GM12878 (cell line): ENCODE results near the gene DDX4. TPM values are rescaled to one million over a fixed set of nuclear protein-coding genes. Genes with fewer than 3 reads are reported as not detected.

Experiments used
- ATAC-seq: fragments of 200-7000 bp; cut with Tn5 transposase; 3 replicates; pipeline ENCODE4 v1.9.1; 2020; ENCODE audit warnings: mild to moderate bottlenecking, moderate library complexity
- BruUV-seq: library from RNA; stranded (reverse); fragments of 400-500 nt; replicated peaks from 2 replicates; lab custom pipeline; 2021; lab: Mats Ljungman, UMichigan
- CTCF ChIA-PET: fragments of 300-600 bp; sonication (Branson Sonifier 250); formaldehyde crosslinking; extraction: SDS; loops from one replicate; lab custom pipeline; 2021; ENCODE audit warnings: inconsistent platforms; lab: Yijun Ruan, JAX
- POLR2A ChIA-PET: fragments of 350-600 bp; formaldehyde crosslinking; extraction: SDS; loops from one replicate; lab custom pipeline; 2021; ENCODE audit warnings: inconsistent platforms; lab: Charles Lee
- RAD21 ChIA-PET: fragments of 300-600 bp; sonication (Branson Sonifier 250); formaldehyde crosslinking; loops from one replicate; lab custom pipeline; 2023; ENCODE audit warnings: antibody characterized with exemption; ENCODE audit not compliant: unreplicated experiment; lab: Charles Lee
- SMC1A ChIA-PET: fragments of 300-600 bp; sonication (Branson Sonifier 250); formaldehyde crosslinking; loops from one replicate; lab custom pipeline; 2023; ENCODE audit not compliant: unreplicated experiment, uncharacterized antibody; lab: Charles Lee
- DNase-seq: peaks from one replicate; pipeline ENCODE4 v3.0.0-alpha.2; 2011; ENCODE audit warnings: low read depth, low spot score
- FAIRE-seq: peaks from 3 replicates; lab custom pipeline; 2011; peaks lifted over from hg19 to GRCh38; lab: Jason Lieb, UNC
- H2AFZ ChIP-seq: 2 replicates; pipeline ENCODE4 v1.6.0; 2011; ENCODE audit warnings: low read depth, low read length, control low read depth; ENCODE audit not compliant: control insufficient read depth
- H3K27ac ChIP-seq: 2 replicates; pipeline ENCODE4 v1.5.1; 2011; ENCODE audit warnings: control low read depth; ENCODE audit not compliant: control insufficient read depth, insufficient read depth
- H3K27me3 ChIP-seq, 2 experiments: replicated peaks in 1 of 2; 2 replicates each; pipeline versions ENCODE4 v1.6.0 to v1.6.1; 2011; ENCODE audit warnings: low read length in 1 of 2; ENCODE audit not compliant: control insufficient read depth in 2 of 2, insufficient read depth in 2 of 2
- H3K36me3 ChIP-seq, 2 experiments: 2 replicates each; pipeline ENCODE4 v1.5.1; 2011; ENCODE audit warnings: low read length in 1 of 2; ENCODE audit not compliant: control insufficient read depth in 2 of 2, insufficient read depth in 2 of 2
- H3K4me1 ChIP-seq: 2 replicates; pipeline ENCODE4 v1.6.1; 2011; ENCODE audit warnings: mild to moderate bottlenecking, low read length, moderate library complexity, mixed read lengths; ENCODE audit not compliant: control insufficient read depth, insufficient read depth
- H3K4me2 ChIP-seq: 2 replicates; pipeline ENCODE4 v1.6.0; 2011; ENCODE audit warnings: control low read depth; ENCODE audit not compliant: control insufficient read depth, insufficient read depth
- H3K4me3 ChIP-seq: fragments of 200-600 bp; sonication (generic); 2 replicates; pipeline ENCODE4 v1.5.1; 2016
- H3K79me2 ChIP-seq: 2 replicates; pipeline ENCODE4 v1.6.0; 2011; ENCODE audit warnings: low read length; ENCODE audit not compliant: control insufficient read depth, insufficient read depth
- H3K9ac ChIP-seq: 2 replicates; pipeline ENCODE4 v1.8.0; 2011; ENCODE audit warnings: low read length, control low read depth, mixed read lengths; ENCODE audit not compliant: control insufficient read depth, insufficient read depth
- H3K9me3 ChIP-seq: replicated peaks from 3 replicates; pipeline ENCODE4 v1.5.1; 2011; ENCODE audit warnings: mild to moderate bottlenecking, low read length; ENCODE audit not compliant: control insufficient read depth, insufficient read depth
- H4K20me1 ChIP-seq: 2 replicates; pipeline ENCODE4 v1.6.0; 2011; ENCODE audit not compliant: control insufficient read depth, insufficient read depth
- CBX3 ChIP-seq: fragments of 200-600 bp; sonication (generic); IDR thresholded peaks from 2 replicates; pipeline ENCODE4 v1.6.1; 2016; ENCODE audit warnings: low read depth, borderline replicate concordance
- FOXK2 ChIP-seq: fragments of 450-650 bp; IDR thresholded peaks from 2 replicates; pipeline ENCODE4 v1.6.1; 2017; ENCODE audit warnings: mild to moderate bottlenecking, moderate library complexity
- MTA3 ChIP-seq: IDR thresholded peaks from 2 replicates; pipeline ENCODE4 v1.6.1; 2012; ENCODE audit warnings: low read length, inconsistent platforms, borderline replicate concordance
- POU2F2 ChIP-seq: IDR thresholded peaks from 3 replicates; pipeline ENCODE4 v1.6.1; 2011; ENCODE audit warnings: low read depth, mild to moderate bottlenecking, low read length, borderline replicate concordance
- RFX5 ChIP-seq: IDR thresholded peaks from 2 replicates; pipeline ENCODE4 v1.6.1; 2011; ENCODE audit warnings: low read depth, low read length, improper control_type of control experiment
- STAT3 ChIP-seq: IDR thresholded peaks from 2 replicates; pipeline ENCODE4 v1.6.1; 2011; ENCODE audit warnings: low read depth, low read length, improper control_type of control experiment
- WGBS: methylation state at CpG from one replicate; pipeline ENCODE4 v1.1.6; 2016; ENCODE audit warnings: low lambda C conversion rate; ENCODE audit not compliant: insufficient replicate concordance, insufficient coverage; ENCODE audit errors: missing lambda C conversion rate; 5-methylcytosine and 5-hydroxymethylcytosine counted together
- in situ Hi-C: fragments of 300-500 bp; cut with MboI; formaldehyde crosslinking; loops from 9 replicates; pipeline ENCODE4 v1.14.3; 2018; ENCODE audit warnings: mixed read lengths
- intact Hi-C: fragments of 100-400 bp; cut with micrococcal nuclease; formaldehyde crosslinking; loops from one replicate; pipeline ENCODE4 v1.14.2; 2022; ENCODE audit not compliant: unreplicated experiment
- polyA plus RNA-seq, 11 experiments: library from polyadenylated mRNA; depleted of rRNA in 4 of 11; unstranded in 6 of 11; stranded (reverse) in 5 of 11; fragments of >200 nt; fragmentation: Nextera tagmentation in 4 of 11; fragmentation: Illumina TruSeq in 1 of 11; extraction: Ambion mirVana in 4 of 11; extraction: Trizol in 1 of 11; gene quantifications; 1 replicate in 1 of 11; 2 replicates in 10 of 11; pipeline versions ENCODE4 v1.2.1 to v1.2.3, GENCODE V29; 2011 to 2016; ENCODE audit warnings: inconsistent platforms in 2 of 11, missing spikeins in 2 of 11, low read depth in 1 of 11
- total RNA-seq, 4 experiments: library from RNA; depleted of rRNA in 3 of 4; stranded (reverse); fragments of >200 nt in 3 of 4; fragmentation: Illumina TruSeq in 1 of 4; extraction: Trizol in 1 of 4; gene quantifications; 2 replicates each; pipeline versions ENCODE4 v1.2.1 to v1.2.3, GENCODE V29; 2013 to 2021
- TF ChIP-seq, protein P1 (sequence below): IDR thresholded peaks from 2 replicates; pipeline ENCODE4 v1.6.1; 2012; ENCODE audit warnings: low read depth, low read length, improper control_type of control experiment
- TF ChIP-seq, protein P2 (sequence below): fragments of 450-650 bp; IDR thresholded peaks from 2 replicates; pipeline ENCODE4 v1.6.1; 2017; ENCODE audit warnings: mild to moderate bottlenecking, moderate library complexity
- TF ChIP-seq, protein P3 (sequence below): IDR thresholded peaks from 2 replicates; pipeline ENCODE4 v1.6.1; 2012; ENCODE audit warnings: low read depth, low read length, improper control_type of control experiment
- TF ChIP-seq, protein P4 (sequence below), 3 experiments: IDR thresholded peaks in 2 of 3; conservative IDR thresholded peaks in 1 of 3; 2 replicates each; pipeline ENCODE4 v1.5.1; 2011; ENCODE audit warnings: low read depth in 3 of 3, low read length in 3 of 3, mild to moderate bottlenecking in 3 of 3, control low read depth in 2 of 3, moderate library complexity in 2 of 3, inconsistent platforms in 1 of 3, mixed read lengths in 1 of 3; ENCODE audit not compliant: control insufficient read depth in 2 of 3, insufficient read depth in 1 of 3; ENCODE audit errors: extremely low read depth in 1 of 3
- TF ChIP-seq, protein P5 (sequence below): fragments of 450-650 bp; IDR thresholded peaks from 2 replicates; pipeline ENCODE4 v1.6.1; 2017; ENCODE audit warnings: mild to moderate bottlenecking, low read depth, inconsistent platforms; ENCODE audit not compliant: poor library complexity, severe bottlenecking
- TF ChIP-seq, protein P6 (sequence below): IDR thresholded peaks from 2 replicates; pipeline ENCODE4 v1.6.1; 2011; ENCODE audit warnings: borderline replicate concordance, low read depth, mild to moderate bottlenecking, moderate library complexity, low read length; ENCODE audit not compliant: insufficient read depth, poor library complexity, severe bottlenecking

The DDX4 gene
- total and polyA plus RNA-seq, 10 of the 15 experiments (the other 5 are each of a cell fraction or from before 2014, with no cell fraction given) = 0.05 to 0.36 (median 0.09) TPM; not detected in 4

DNA sequence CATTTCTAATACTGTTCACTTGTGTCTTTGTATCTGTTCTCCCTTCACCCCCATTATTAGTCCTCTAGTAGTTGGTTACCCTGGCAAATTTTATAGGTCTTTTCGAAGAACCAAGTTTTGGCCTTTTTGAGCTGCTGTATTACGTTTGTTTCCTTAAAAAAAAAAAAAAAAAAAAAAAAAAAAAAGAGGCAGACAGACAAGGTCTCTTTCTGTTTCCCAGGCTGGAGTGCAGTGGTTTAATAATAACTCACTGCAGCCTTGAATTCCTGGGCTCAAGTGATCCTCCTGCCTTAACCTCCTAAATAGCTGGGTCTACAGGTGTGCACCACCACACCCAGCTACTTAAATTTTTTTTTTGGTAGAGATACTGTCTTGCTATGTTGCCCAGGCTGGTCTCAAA, 20.9 kb downstream of the DDX4 start:
- Histone ChIP-seq H4K20me1 (no peaks in the 10 kb centered on the region), H3K4me3 (no peak overlapping the region), H3K27me3 (no peaks in the 10 kb centered on the region), H3K4me1 (peaks cover 3% of the 10 kb centered on the region; the same call in 1 of the 2 replicates), H3K36me3 (no peaks in the 10 kb centered on the region), H3K4me2 (no peak overlapping the region), H3K27ac (no peak overlapping the region), H3K9ac (no peak overlapping the region), H3K9me3 (no peaks in the 10 kb centered on the region), H2AFZ (no peak overlapping the region), H3K79me2 (no peaks in the 10 kb centered on the region)
- ChIA-PET SMC1A (interaction anchor here (1.0 to 1.5 kb wide), 2 partner anchors 10 to 11 kb away, joined by 3 read pairs; no protein-coding TSS in a partner anchor), RAD21 (interaction anchor here (0.6 to 1.0 kb wide), 3 partner anchors 12 to 448 kb away, joined by 3 to 4 read pairs (median 4); no protein-coding TSS in a partner anchor), CTCF (interaction anchor here (1.7 kb wide), 1 partner anchor 15 kb away, joined by 4 read pairs; no protein-coding TSS in a partner anchor), POLR2A (interaction anchor here (0.6 kb wide), 2 partner anchors 8 to 13 kb away, joined by 7 read pairs; no protein-coding TSS in a partner anchor)
- BruUV-seq = no TSS peak
- intact Hi-C loops (no loop called here), in situ Hi-C loops (no loop called here)
- ATAC-seq (no peak), FAIRE-seq (no peak), DNase-seq (no peak)
- 0% methylated on average over 2 of the region's 2 CpGs for WGBS
- TF ChIP-seq MTA3 (no peak), RFX5 (no peak), CBX3 (no peak), STAT3 (no peak), FOXK2 (no peak), POU2F2 (no peak)
- TF ChIP-seq, protein P1, sequence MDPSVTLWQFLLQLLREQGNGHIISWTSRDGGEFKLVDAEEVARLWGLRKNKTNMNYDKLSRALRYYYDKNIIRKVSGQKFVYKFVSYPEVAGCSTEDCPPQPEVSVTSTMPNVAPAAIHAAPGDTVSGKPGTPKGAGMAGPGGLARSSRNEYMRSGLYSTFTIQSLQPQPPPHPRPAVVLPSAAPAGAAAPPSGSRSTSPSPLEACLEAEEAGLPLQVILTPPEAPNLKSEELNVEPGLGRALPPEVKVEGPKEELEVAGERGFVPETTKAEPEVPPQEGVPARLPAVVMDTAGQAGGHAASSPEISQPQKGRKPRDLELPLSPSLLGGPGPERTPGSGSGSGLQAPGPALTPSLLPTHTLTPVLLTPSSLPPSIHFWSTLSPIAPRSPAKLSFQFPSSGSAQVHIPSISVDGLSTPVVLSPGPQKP = no peak
- TF ChIP-seq, protein P2, sequence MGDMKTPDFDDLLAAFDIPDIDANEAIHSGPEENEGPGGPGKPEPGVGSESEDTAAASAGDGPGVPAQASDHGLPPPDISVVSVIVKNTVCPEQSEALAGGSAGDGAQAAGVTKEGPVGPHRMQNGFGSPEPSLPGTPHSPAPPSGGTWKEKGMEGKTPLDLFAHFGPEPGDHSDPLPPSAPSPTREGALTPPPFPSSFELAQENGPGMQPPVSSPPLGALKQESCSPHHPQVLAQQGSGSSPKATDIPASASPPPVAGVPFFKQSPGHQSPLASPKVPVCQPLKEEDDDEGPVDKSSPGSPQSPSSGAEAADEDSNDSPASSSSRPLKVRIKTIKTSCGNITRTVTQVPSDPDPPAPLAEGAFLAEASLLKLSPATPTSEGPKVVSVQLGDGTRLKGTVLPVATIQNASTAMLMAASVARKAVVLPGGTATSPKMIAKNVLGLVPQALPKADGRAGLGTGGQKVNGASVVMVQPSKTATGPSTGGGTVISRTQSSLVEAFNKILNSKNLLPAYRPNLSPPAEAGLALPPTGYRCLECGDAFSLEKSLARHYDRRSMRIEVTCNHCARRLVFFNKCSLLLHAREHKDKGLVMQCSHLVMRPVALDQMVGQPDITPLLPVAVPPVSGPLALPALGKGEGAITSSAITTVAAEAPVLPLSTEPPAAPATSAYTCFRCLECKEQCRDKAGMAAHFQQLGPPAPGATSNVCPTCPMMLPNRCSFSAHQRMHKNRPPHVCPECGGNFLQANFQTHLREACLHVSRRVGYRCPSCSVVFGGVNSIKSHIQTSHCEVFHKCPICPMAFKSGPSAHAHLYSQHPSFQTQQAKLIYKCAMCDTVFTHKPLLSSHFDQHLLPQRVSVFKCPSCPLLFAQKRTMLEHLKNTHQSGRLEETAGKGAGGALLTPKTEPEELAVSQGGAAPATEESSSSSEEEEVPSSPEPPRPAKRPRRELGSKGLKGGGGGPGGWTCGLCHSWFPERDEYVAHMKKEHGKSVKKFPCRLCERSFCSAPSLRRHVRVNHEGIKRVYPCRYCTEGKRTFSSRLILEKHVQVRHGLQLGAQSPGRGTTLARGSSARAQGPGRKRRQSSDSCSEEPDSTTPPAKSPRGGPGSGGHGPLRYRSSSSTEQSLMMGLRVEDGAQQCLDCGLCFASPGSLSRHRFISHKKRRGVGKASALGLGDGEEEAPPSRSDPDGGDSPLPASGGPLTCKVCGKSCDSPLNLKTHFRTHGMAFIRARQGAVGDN = no peak
- TF ChIP-seq, protein P3, sequence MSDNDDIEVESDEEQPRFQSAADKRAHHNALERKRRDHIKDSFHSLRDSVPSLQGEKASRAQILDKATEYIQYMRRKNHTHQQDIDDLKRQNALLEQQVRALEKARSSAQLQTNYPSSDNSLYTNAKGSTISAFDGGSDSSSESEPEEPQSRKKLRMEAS = no peak
- TF ChIP-seq, protein P4, sequence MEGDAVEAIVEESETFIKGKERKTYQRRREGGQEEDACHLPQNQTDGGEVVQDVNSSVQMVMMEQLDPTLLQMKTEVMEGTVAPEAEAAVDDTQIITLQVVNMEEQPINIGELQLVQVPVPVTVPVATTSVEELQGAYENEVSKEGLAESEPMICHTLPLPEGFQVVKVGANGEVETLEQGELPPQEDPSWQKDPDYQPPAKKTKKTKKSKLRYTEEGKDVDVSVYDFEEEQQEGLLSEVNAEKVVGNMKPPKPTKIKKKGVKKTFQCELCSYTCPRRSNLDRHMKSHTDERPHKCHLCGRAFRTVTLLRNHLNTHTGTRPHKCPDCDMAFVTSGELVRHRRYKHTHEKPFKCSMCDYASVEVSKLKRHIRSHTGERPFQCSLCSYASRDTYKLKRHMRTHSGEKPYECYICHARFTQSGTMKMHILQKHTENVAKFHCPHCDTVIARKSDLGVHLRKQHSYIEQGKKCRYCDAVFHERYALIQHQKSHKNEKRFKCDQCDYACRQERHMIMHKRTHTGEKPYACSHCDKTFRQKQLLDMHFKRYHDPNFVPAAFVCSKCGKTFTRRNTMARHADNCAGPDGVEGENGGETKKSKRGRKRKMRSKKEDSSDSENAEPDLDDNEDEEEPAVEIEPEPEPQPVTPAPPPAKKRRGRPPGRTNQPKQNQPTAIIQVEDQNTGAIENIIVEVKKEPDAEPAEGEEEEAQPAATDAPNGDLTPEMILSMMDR (IDR thresholded peaks at IDR 0.05 in 2 of 3, conservative IDR thresholded peaks at IDR 0.05 in 1 of 3; ENCODE audit: control insufficient read depth in 2 of 3, extremely low read depth in 1 of 3, insufficient read depth in 1 of 3, low read depth in 3 of 3, low read length in 3 of 3) = no peak
- TF ChIP-seq, protein P5, sequence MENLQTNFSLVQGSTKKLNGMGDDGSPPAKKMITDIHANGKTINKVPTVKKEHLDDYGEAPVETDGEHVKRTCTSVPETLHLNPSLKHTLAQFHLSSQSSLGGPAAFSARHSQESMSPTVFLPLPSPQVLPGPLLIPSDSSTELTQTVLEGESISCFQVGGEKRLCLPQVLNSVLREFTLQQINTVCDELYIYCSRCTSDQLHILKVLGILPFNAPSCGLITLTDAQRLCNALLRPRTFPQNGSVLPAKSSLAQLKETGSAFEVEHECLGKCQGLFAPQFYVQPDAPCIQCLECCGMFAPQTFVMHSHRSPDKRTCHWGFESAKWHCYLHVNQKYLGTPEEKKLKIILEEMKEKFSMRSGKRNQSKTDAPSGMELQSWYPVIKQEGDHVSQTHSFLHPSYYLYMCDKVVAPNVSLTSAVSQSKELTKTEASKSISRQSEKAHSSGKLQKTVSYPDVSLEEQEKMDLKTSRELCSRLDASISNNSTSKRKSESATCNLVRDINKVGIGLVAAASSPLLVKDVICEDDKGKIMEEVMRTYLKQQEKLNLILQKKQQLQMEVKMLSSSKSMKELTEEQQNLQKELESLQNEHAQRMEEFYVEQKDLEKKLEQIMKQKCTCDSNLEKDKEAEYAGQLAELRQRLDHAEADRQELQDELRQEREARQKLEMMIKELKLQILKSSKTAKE = no peak
- TF ChIP-seq, protein P6, sequence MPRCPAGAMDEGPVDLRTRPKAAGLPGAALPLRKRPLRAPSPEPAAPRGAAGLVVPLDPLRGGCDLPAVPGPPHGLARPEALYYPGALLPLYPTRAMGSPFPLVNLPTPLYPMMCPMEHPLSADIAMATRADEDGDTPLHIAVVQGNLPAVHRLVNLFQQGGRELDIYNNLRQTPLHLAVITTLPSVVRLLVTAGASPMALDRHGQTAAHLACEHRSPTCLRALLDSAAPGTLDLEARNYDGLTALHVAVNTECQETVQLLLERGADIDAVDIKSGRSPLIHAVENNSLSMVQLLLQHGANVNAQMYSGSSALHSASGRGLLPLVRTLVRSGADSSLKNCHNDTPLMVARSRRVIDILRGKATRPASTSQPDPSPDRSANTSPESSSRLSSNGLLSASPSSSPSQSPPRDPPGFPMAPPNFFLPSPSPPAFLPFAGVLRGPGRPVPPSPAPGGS = no peak
